Hepatocyte (in vitro differentiated cells): ENCODE results near the gene CYP4F11.

Experiments
- EZH2 ChIP-seq: fragments of 200-600 bp; sonication (generic); IDR thresholded peaks from 2 replicates; pipeline ENCODE4 v1.6.1; 2016; ENCODE audit warnings: antibody characterized with exemption, mild to moderate bottlenecking, borderline replicate concordance
- TF ChIP-seq, protein P1 (sequence below): fragments of 200-600 bp; sonication (generic); IDR thresholded peaks from 2 replicates; pipeline ENCODE4 v1.5.1; 2016; ENCODE audit warnings: antibody characterized with exemption, mild to moderate bottlenecking; ENCODE audit not compliant: poor library complexity

DNA sequence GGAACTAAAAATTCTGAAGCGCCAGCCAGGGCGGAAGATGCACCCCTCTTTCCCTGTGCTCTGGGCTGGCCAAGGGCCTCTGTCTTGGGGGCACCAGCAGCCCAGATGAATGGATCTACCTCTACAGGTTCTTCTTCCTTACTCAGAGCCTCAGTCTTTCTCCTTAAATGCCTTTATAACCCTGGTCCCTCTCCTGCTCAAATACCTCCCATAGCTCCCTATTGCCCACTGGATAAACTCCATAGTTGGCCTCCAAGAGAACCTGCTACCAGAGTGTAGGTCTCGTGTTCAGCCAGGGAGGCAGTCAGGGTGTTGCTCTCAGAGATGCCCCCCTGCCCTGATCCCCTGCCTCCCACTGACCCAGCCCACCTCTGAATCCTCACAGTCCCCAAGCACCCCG lies 45.0 kb upstream of the CYP4F11 start:
- no peak for TF ChIP-seq EZH2
- TF ChIP-seq, protein P1, sequence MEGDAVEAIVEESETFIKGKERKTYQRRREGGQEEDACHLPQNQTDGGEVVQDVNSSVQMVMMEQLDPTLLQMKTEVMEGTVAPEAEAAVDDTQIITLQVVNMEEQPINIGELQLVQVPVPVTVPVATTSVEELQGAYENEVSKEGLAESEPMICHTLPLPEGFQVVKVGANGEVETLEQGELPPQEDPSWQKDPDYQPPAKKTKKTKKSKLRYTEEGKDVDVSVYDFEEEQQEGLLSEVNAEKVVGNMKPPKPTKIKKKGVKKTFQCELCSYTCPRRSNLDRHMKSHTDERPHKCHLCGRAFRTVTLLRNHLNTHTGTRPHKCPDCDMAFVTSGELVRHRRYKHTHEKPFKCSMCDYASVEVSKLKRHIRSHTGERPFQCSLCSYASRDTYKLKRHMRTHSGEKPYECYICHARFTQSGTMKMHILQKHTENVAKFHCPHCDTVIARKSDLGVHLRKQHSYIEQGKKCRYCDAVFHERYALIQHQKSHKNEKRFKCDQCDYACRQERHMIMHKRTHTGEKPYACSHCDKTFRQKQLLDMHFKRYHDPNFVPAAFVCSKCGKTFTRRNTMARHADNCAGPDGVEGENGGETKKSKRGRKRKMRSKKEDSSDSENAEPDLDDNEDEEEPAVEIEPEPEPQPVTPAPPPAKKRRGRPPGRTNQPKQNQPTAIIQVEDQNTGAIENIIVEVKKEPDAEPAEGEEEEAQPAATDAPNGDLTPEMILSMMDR, result no peak
